SK-N-SH (cell line): ENCODE measurements around the gene MRRF. TPM values are rescaled to one million over a fixed set of nuclear protein-coding genes. Genes with fewer than 3 reads are reported as not detected.

Experiments used
- CTCF ChIA-PET: fragments of 300-600, 350-600 bp; formaldehyde crosslinking; extraction: SDS; loops from one replicate; lab custom pipeline; 2021; lab: Yijun Ruan, JAX
- POLR2A ChIA-PET: fragments of 350-600 bp; sonication (Branson Sonifier 250); formaldehyde crosslinking; extraction: SDS; loops from one replicate; lab custom pipeline; 2020; ENCODE audit warnings: antibody characterized with exemption, inconsistent platforms; lab: Yijun Ruan, JAX
- DNase-seq: peaks from one replicate; pipeline ENCODE4 v3.0.0; 2012
- H2AFZ ChIP-seq: fragments of 200-600 bp; sonication (generic); 2 replicates; pipeline ENCODE4 v1.8.1; 2016; ENCODE audit warnings: antibody characterized with exemption, mild to moderate bottlenecking, low read depth
- H3F3A ChIP-seq: fragments of 200-600 bp; sonication (generic); replicated peaks from 2 replicates; pipeline ENCODE3; 2016; ENCODE audit warnings: antibody characterized with exemption, mild to moderate bottlenecking; ENCODE audit not compliant: insufficient read depth
- H3K27ac ChIP-seq, 2 experiments: fragments of 200-500 bp in 1 of 2; fragments of 200-600 bp in 1 of 2; sonication (Bioruptor generic) in 1 of 2; sonication (generic), shearing (Covaris generic) in 1 of 2; 2 replicates each; pipeline versions ENCODE4 v1.5.1 to v1.6.1; 2014 to 2016; ENCODE audit warnings: low read depth in 2 of 2, inconsistent platforms in 1 of 2, low read length in 1 of 2, mild to moderate bottlenecking in 1 of 2, mixed read lengths in 1 of 2
- H3K27me3 ChIP-seq: fragments of 200-600 bp; sonication (generic), shearing (Covaris generic); 2 replicates; pipeline ENCODE4 v1.6.1; 2016; ENCODE audit warnings: mixed run types; ENCODE audit not compliant: insufficient read depth
- H3K36me3 ChIP-seq, 2 experiments: fragments of 200-500 bp in 1 of 2; fragments of 200-600 bp in 1 of 2; sonication (Bioruptor generic) in 1 of 2; sonication (generic) in 1 of 2; replicated peaks in 1 of 2; 2 replicates each; pipeline versions ENCODE3 to v1.5.1; 2014 to 2016; ENCODE audit warnings: low read length in 1 of 2, mild to moderate bottlenecking in 1 of 2; ENCODE audit not compliant: insufficient read depth in 2 of 2, control insufficient read depth in 1 of 2
- H3K4me1 ChIP-seq, 2 experiments: fragments of 200-500 bp in 1 of 2; fragments of 200-600 bp in 1 of 2; sonication (Bioruptor generic) in 1 of 2; sonication (generic), shearing (Covaris generic) in 1 of 2; 2 replicates each; pipeline versions ENCODE4 v1.5.1 to v1.6.1; 2014 to 2016; ENCODE audit warnings: low read depth in 1 of 2, low read length in 1 of 2, mixed run types in 1 of 2; ENCODE audit not compliant: insufficient read depth in 2 of 2, control insufficient read depth in 1 of 2
- H3K4me2 ChIP-seq: fragments of 200-600 bp; sonication (generic), shearing (Covaris generic); 2 replicates; pipeline ENCODE4 v1.6.1; 2017; ENCODE audit warnings: mixed run types
- H3K4me3 ChIP-seq, 2 experiments: fragments of 200-500 bp in 1 of 2; fragments of 200-600 bp in 1 of 2; sonication (Bioruptor generic) in 1 of 2; sonication (generic), shearing (Covaris generic) in 1 of 2; 2 replicates each; pipeline versions ENCODE4 v1.5.1 to v1.8.1; 2014 to 2016; ENCODE audit warnings: low read depth in 2 of 2, inconsistent platforms in 1 of 2, low read length in 1 of 2, mild to moderate bottlenecking in 1 of 2, mixed read lengths in 1 of 2, moderate library complexity in 1 of 2
- H3K79me2 ChIP-seq: fragments of 200-600 bp; sonication (generic); 2 replicates; pipeline ENCODE4 v1.8.1; 2017; ENCODE audit warnings: mild to moderate bottlenecking; ENCODE audit not compliant: insufficient read depth
- H3K9ac ChIP-seq: fragments of 200-600 bp; sonication (generic); 2 replicates; pipeline ENCODE4 v1.6.1; 2017; ENCODE audit warnings: mixed run types
- H3K9me2 ChIP-seq: fragments of 200-600 bp; sonication (generic); 2 replicates; pipeline ENCODE4 v1.6.1; 2017; ENCODE audit warnings: mixed run types
- H3K9me3 ChIP-seq: fragments of 200-600 bp; sonication (generic); 2 replicates; pipeline ENCODE4 v1.6.1; 2017; ENCODE audit warnings: mixed run types, mild to moderate bottlenecking, moderate library complexity
- H4K20me1 ChIP-seq: fragments of 200-600 bp; sonication (generic); 2 replicates; pipeline ENCODE4 v1.6.1; 2017; ENCODE audit warnings: mild to moderate bottlenecking, mixed run types; ENCODE audit not compliant: insufficient read depth
- EP300 ChIP-seq, 2 experiments: IDR thresholded peaks; 2 replicates each; pipeline versions ENCODE4 v1.4.0 to v1.6.1; 2012; ENCODE audit warnings: borderline replicate concordance in 1 of 2, low read depth in 1 of 2, low read length in 1 of 2
- FOSL2 ChIP-seq: IDR thresholded peaks from 2 replicates; pipeline ENCODE4 v1.4.0; 2012; ENCODE audit warnings: low read depth, mild to moderate bottlenecking, moderate library complexity, borderline replicate concordance
- FOXM1 ChIP-seq: IDR thresholded peaks from 2 replicates; pipeline ENCODE4 v1.4.0; 2012; ENCODE audit warnings: low read depth, mild to moderate bottlenecking
- GATA2 ChIP-seq: sonication (generic); formaldehyde crosslinking; IDR thresholded peaks from 2 replicates; pipeline ENCODE4 v1.5.0; 2020; ENCODE audit warnings: mild to moderate bottlenecking, missing genetic modification reagents
- MEF2A ChIP-seq: IDR thresholded peaks from 2 replicates; pipeline ENCODE4 v1.4.0; 2012; ENCODE audit warnings: low read depth, borderline replicate concordance
- POLR2AphosphoS5 ChIP-seq: IDR thresholded peaks from 2 replicates; pipeline ENCODE4 v1.6.1; 2012; ENCODE audit warnings: low read depth, low read length
- RAD21 ChIP-seq: IDR thresholded peaks from 2 replicates; pipeline ENCODE4 v1.6.1; 2012; ENCODE audit warnings: mild to moderate bottlenecking, low read length
- RCOR1 ChIP-seq: fragments of 150-350 bp; IDR thresholded peaks from 2 replicates; pipeline ENCODE4 v1.6.1; 2017; ENCODE audit warnings: antibody characterized with exemption, low read length
- TAF1 ChIP-seq: IDR thresholded peaks from 2 replicates; pipeline ENCODE4 v1.6.1; 2012; ENCODE audit warnings: low read depth, mild to moderate bottlenecking, low read length, moderate library complexity, borderline replicate concordance
- TEAD4 ChIP-seq: IDR thresholded peaks from 2 replicates; pipeline ENCODE4 v1.4.0; 2012; ENCODE audit warnings: mild to moderate bottlenecking, borderline replicate concordance; ENCODE audit not compliant: insufficient read depth
- WGBS: methylation state at CpG from one replicate; pipeline ENCODE4 v1.1.6; 2017; ENCODE audit warnings: low lambda C conversion rate; 5-methylcytosine and 5-hydroxymethylcytosine counted together
- polyA plus RNA-seq, 3 experiments: library from polyadenylated mRNA; depleted of rRNA; stranded (reverse); fragments of >200 nt; gene quantifications; 2 replicates each; pipeline ENCODE4 v1.2.3, GENCODE V29; 2012
- TF ChIP-seq, protein P1 (sequence below): IDR thresholded peaks from 2 replicates; pipeline ENCODE4; 2012
- TF ChIP-seq, protein P2 (sequence below): fragments of 150-350 bp; IDR thresholded peaks from 2 replicates; pipeline ENCODE4 v1.6.1; 2016; ENCODE audit warnings: mild to moderate bottlenecking, low read depth, low read length
- TF ChIP-seq, protein P3 (sequence below): IDR thresholded peaks from 2 replicates; pipeline ENCODE4 v1.6.1; 2012; ENCODE audit warnings: mild to moderate bottlenecking, low read depth, low read length, moderate library complexity
- TF ChIP-seq, protein P4 (sequence below): IDR thresholded peaks from 2 replicates; pipeline ENCODE4 v1.4.0; 2012; ENCODE audit warnings: low read depth, borderline replicate concordance
- TF ChIP-seq, protein P5 (sequence below): fragments of 150-350 bp; IDR thresholded peaks from 2 replicates; pipeline ENCODE4 v1.6.1; 2017; ENCODE audit warnings: antibody characterized with exemption, low read length, low read depth, borderline replicate concordance

MRRF gene
- polyA plus RNA-seq, 1 of the 3 experiments (the other 2 are of a cell fraction), result 35.1 TPM

DNA sequence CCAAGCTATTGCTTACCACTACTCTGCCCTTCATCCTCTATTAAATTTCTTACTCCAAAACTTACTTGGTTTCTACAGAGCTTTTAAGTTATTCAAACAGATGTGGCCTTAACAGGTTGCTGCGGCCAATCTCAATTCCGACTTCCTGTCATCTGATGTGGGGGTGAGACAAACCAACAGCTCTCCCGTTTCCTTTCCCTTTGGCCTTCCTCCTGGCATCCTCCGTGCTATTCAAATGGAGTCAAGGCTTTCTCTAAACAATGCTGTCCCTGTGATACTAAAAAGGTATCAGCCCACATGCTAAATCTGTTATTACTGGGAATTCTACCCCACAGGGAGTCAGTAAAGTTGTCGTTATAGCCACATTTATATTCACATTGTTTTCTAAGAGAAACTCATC, 11.9 kb upstream of the MRRF start (continued):
- TF ChIP-seq MEF2A (no peak), TAF1 (no peak), RCOR1 (no peak), RAD21 (no peak)

DNA sequence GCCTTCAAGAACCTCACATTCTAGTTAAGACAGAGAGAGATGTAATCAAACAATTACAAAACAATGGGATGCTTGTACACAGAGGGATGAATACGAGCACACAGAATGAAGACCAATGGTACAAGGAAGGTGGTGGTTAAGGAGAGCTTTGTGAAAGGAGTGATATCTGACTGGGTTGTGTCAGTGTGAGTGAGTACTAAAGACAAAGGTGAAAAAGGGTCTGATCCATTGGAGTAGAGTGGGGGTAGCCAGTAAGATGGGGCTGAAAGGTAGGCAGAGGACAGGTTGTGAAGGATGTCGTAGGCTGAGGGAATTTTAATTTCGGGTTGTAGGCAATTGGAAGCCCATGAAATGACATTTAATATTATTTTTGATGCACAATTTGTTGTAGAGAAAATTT, 9.9 kb upstream of the MRRF start:
- H3K36me3 ChIP-seq, result peaks cover 29 to 55% of the 10 kb centered on the region in 2 experiments
- H2AFZ ChIP-seq, result no peak overlapping the region
- DNase-seq, result no peak
- H4K20me1 ChIP-seq, result no peaks in the 10 kb centered on the region
- no peaks in the 10 kb centered on the region for H3K9me3 ChIP-seq
- peaks cover 0 to 6% of the 10 kb centered on the region in 2 experiments; a peak in 1 of 4 replicates for H3K4me1 ChIP-seq
- no peak for TF ChIP-seq POLR2AphosphoS5
- no peak for TF ChIP-seq GATA2 (CRISPR knock-in tag)
- TF ChIP-seq FOXM1, result no peak
- no peak for TF ChIP-seq TEAD4
- no peak for TF ChIP-seq TAF1
- TF ChIP-seq, protein P1, sequence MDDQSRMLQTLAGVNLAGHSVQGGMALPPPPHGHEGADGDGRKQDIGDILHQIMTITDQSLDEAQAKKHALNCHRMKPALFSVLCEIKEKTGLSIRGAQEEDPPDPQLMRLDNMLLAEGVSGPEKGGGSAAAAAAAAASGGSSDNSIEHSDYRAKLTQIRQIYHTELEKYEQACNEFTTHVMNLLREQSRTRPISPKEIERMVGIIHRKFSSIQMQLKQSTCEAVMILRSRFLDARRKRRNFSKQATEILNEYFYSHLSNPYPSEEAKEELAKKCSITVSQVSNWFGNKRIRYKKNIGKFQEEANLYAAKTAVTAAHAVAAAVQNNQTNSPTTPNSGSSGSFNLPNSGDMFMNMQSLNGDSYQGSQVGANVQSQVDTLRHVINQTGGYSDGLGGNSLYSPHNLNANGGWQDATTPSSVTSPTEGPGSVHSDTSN, result no peak
- TF ChIP-seq, protein P2, sequence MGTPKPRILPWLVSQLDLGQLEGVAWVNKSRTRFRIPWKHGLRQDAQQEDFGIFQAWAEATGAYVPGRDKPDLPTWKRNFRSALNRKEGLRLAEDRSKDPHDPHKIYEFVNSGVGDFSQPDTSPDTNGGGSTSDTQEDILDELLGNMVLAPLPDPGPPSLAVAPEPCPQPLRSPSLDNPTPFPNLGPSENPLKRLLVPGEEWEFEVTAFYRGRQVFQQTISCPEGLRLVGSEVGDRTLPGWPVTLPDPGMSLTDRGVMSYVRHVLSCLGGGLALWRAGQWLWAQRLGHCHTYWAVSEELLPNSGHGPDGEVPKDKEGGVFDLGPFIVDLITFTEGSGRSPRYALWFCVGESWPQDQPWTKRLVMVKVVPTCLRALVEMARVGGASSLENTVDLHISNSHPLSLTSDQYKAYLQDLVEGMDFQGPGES, result no peak
- TF ChIP-seq, protein P3, sequence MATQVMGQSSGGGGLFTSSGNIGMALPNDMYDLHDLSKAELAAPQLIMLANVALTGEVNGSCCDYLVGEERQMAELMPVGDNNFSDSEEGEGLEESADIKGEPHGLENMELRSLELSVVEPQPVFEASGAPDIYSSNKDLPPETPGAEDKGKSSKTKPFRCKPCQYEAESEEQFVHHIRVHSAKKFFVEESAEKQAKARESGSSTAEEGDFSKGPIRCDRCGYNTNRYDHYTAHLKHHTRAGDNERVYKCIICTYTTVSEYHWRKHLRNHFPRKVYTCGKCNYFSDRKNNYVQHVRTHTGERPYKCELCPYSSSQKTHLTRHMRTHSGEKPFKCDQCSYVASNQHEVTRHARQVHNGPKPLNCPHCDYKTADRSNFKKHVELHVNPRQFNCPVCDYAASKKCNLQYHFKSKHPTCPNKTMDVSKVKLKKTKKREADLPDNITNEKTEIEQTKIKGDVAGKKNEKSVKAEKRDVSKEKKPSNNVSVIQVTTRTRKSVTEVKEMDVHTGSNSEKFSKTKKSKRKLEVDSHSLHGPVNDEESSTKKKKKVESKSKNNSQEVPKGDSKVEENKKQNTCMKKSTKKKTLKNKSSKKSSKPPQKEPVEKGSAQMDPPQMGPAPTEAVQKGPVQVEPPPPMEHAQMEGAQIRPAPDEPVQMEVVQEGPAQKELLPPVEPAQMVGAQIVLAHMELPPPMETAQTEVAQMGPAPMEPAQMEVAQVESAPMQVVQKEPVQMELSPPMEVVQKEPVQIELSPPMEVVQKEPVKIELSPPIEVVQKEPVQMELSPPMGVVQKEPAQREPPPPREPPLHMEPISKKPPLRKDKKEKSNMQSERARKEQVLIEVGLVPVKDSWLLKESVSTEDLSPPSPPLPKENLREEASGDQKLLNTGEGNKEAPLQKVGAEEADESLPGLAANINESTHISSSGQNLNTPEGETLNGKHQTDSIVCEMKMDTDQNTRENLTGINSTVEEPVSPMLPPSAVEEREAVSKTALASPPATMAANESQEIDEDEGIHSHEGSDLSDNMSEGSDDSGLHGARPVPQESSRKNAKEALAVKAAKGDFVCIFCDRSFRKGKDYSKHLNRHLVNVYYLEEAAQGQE, result no peak
- TF ChIP-seq, protein P4, sequence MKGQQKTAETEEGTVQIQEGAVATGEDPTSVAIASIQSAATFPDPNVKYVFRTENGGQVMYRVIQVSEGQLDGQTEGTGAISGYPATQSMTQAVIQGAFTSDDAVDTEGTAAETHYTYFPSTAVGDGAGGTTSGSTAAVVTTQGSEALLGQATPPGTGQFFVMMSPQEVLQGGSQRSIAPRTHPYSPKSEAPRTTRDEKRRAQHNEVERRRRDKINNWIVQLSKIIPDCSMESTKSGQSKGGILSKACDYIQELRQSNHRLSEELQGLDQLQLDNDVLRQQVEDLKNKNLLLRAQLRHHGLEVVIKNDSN, result no peak
- TF ChIP-seq RAD21, result no peak
- TF ChIP-seq EP300 (IDR thresholded peaks at IDR 0.05; ENCODE audit: borderline replicate concordance in 1 of 2, low read depth in 1 of 2, low read length in 1 of 2), result no peak
- no peak for TF ChIP-seq FOSL2
- TF ChIP-seq MEF2A, result no peak
- TF ChIP-seq, protein P5, sequence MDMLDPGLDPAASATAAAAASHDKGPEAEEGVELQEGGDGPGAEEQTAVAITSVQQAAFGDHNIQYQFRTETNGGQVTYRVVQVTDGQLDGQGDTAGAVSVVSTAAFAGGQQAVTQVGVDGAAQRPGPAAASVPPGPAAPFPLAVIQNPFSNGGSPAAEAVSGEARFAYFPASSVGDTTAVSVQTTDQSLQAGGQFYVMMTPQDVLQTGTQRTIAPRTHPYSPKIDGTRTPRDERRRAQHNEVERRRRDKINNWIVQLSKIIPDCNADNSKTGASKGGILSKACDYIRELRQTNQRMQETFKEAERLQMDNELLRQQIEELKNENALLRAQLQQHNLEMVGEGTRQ, result no peak
- H3K27me3 ChIP-seq, result no peaks in the 10 kb centered on the region
- H3K79me2 ChIP-seq, result peaks cover 29% of the 10 kb centered on the region
- H3K9me2 ChIP-seq, result no peaks in the 10 kb centered on the region
- no peak overlapping the region for H3K4me3 ChIP-seq
- CTCF ChIA-PET, result interaction anchor here (1.1 kb wide), 1 partner anchor 244 kb away, joined by 3 read pairs; no protein-coding TSS in a partner anchor
- WGBS, result 94% methylated on average over 3 of the region's 3 CpGs
- no peak overlapping the region for H3K9ac ChIP-seq
- H3F3A ChIP-seq, result no peaks in the 10 kb centered on the region
- POLR2A ChIA-PET, result no interaction called here
- no peak overlapping the region for H3K27ac ChIP-seq
- no peak overlapping the region for H3K4me2 ChIP-seq
